Measurements from ENCODE around the gene PHF1. TPM values are rescaled to one million over a fixed set of nuclear protein-coding genes. Genes with fewer than 3 reads are reported as not detected.

PHF1 gene
- total RNA-seq, 2 donors from 2014 or later = 98.2 to 132 TPM

DNA sequence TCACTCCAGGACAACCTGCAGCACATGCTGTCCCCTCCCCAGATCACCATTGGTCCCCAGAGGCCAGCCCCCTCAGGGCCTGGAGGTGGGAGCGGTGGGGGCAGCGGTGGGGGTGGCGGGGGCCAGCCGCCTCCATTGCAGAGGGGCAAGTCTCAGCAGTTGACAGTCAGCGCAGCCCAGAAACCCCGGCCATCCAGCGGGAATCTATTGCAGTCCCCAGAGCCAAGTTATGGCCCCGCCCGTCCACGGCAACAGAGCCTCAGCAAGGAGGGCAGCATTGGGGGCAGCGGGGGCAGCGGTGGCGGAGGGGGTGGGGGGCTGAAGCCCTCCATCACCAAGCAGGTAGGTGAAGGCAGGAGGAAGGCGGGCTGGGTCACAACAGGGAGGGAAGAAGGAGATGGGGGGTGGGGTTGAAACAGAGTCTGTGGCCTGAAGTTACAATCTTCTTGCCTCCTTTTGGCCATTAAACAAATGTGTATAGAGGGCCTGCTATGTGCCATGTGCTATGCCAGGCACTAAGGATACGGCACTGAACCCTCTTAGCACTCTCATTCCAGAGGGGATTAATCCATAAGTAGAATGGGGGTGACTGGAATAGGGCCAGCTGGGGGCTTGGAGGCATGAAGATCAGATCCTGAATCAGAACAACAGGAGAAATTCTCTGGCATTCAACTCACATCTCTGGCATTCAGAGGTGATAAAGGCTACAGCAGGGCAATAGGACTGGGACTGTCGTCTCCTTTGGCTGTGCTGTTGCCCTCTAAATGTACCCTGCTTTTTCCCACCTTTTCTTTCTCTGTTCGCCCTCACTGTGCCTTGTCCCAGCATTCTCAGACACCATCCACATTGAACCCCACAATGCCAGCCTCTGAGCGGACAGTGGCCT, 33.0 kb downstream of the PHF1 start:
- intact Hi-C loops (cut with DNase I) = no loop called here
- Histone ChIP-seq H3K9me3 (no peaks in the 10 kb centered on the region), H3K27me3 (replicated peaks; ENCODE audit: insufficient read depth) (no peaks in the 10 kb centered on the region), H3K4me1 (replicated peaks) (no peaks in the 10 kb centered on the region), H3K36me3 (no peaks in the 10 kb centered on the region), H3K27ac (no peak overlapping the region), H3K4me3 (no peak overlapping the region)
- 90% methylated on average over 15 of the region's 18 CpGs for WGBS
- DNase-seq (ENCODE audit: low spot score) = no peak
- no peak for TF ChIP-seq POLR2AphosphoS5 (IDR thresholded peaks at IDR 0.05)
- no peak for TF ChIP-seq POLR2A (IDR thresholded peaks at IDR 0.05)
- TF ChIP-seq, protein P1, sequence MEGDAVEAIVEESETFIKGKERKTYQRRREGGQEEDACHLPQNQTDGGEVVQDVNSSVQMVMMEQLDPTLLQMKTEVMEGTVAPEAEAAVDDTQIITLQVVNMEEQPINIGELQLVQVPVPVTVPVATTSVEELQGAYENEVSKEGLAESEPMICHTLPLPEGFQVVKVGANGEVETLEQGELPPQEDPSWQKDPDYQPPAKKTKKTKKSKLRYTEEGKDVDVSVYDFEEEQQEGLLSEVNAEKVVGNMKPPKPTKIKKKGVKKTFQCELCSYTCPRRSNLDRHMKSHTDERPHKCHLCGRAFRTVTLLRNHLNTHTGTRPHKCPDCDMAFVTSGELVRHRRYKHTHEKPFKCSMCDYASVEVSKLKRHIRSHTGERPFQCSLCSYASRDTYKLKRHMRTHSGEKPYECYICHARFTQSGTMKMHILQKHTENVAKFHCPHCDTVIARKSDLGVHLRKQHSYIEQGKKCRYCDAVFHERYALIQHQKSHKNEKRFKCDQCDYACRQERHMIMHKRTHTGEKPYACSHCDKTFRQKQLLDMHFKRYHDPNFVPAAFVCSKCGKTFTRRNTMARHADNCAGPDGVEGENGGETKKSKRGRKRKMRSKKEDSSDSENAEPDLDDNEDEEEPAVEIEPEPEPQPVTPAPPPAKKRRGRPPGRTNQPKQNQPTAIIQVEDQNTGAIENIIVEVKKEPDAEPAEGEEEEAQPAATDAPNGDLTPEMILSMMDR (IDR thresholded peaks at IDR 0.05) = no peak

DNA sequence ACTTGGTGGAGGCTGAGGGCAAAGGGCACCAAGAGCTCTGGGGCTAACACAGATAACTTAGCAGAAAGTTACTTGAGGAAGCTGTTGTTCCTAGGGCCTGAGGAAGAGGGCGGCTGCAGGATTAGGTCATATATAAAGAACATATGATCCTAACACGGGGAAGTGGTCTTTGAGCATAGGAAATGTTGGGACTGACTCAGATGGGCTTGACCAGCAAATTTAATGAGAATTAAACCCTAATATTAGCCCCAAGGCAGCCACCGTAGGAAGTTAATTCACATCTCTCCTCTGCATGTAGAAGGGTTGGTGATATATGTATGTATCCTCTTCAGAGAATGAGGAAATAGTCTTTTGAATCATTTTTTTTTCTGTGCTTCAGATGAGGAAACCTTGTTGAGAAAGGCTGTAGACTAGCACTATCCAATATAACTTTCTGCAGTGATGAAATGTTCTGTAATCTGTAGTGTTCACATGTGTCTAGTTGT, 34.3 kb downstream of the PHF1 start:
- TF ChIP-seq, protein P1 (IDR thresholded peaks at IDR 0.05) = no peak
- TF ChIP-seq POLR2AphosphoS5 (IDR thresholded peaks at IDR 0.05) = no peak
- no peak for TF ChIP-seq POLR2A (IDR thresholded peaks at IDR 0.05)
- DNase-seq (ENCODE audit: low spot score) = no peak
- H3K36me3 ChIP-seq = no peaks in the 10 kb centered on the region
- intact Hi-C loops (cut with DNase I) = no loop called here
- H3K4me3 ChIP-seq = no peak overlapping the region
- no peaks in the 10 kb centered on the region for H3K9me3 ChIP-seq
- no peaks in the 10 kb centered on the region for H3K27me3 ChIP-seq (replicated peaks; ENCODE audit: insufficient read depth)
- WGBS = 84% methylated on average over 3 of the region's 3 CpGs
- H3K4me1 ChIP-seq (replicated peaks) = no peaks in the 10 kb centered on the region
- no peak overlapping the region for H3K27ac ChIP-seq

DNA sequence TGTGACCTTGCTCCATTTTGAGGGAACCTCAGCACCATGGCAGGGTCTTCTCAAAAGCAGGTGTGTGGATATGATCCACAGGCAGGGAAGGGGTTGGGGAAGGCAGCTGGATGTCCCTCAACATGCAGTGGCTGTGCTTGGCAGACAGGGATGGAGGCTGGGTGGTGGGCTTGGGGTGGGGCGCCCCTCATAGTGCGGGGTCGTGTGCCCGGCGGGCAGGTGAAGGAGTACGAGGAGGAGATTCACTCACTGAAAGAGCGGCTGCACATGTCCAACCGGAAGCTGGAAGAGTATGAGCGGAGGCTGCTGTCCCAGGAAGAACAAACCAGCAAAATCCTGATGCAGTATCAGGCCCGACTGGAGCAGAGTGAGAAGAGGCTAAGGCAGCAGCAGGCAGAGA, 35.5 kb downstream of the PHF1 start:
- H3K27ac ChIP-seq = no peak overlapping the region
- H3K36me3 ChIP-seq = no peaks in the 10 kb centered on the region
- TF ChIP-seq POLR2AphosphoS5 (IDR thresholded peaks at IDR 0.05) (no peak), POLR2A (IDR thresholded peaks at IDR 0.05) (no peak)
- TF ChIP-seq, protein P1 (IDR thresholded peaks at IDR 0.05) = no peak
- 88% methylated on average over 10 of the region's 10 CpGs for WGBS
- intact Hi-C loops (cut with DNase I) = no loop called here
- H3K9me3 ChIP-seq = no peaks in the 10 kb centered on the region
- H3K27me3 ChIP-seq (replicated peaks; ENCODE audit: insufficient read depth) = no peaks in the 10 kb centered on the region
- H3K4me1 ChIP-seq (replicated peaks) = no peaks in the 10 kb centered on the region
- no peak overlapping the region for H3K4me3 ChIP-seq
- DNase-seq (ENCODE audit: low spot score) = no peak

DNA sequence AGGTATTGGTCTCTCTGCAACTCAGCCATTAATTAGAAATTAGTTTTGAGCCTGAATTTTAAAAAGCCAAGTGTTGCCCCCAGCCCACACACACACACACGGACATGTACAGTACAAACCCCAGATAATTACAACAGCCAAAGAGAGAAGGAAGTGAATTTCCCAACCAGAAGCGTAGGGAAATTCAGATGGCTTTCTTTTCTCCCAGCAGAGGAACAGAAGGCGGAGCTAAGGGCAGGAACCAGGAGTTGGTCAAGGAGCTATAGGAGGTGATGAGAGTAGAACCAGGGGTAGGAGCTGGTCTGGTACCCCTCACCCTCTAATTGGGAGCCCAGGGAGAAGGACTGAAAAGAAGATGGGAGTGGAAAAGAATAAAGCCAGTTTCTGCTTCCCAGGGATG, 39.6 kb downstream of the PHF1 start:
- WGBS = 75% methylated on average over 3 of the region's 3 CpGs
- no peak overlapping the region for H3K27ac ChIP-seq
- H3K36me3 ChIP-seq = no peaks in the 10 kb centered on the region
- no peak for DNase-seq (ENCODE audit: low spot score)
- intact Hi-C loops (cut with DNase I) = loop anchor here (10.0 kb wide), 1 partner anchor 334 kb away; the partner anchor contains the start of gene LEMD2
- H3K9me3 ChIP-seq = no peaks in the 10 kb centered on the region
- H3K4me1 ChIP-seq (replicated peaks) = no peaks in the 10 kb centered on the region
- no peak overlapping the region for H3K4me3 ChIP-seq
- no peaks in the 10 kb centered on the region for H3K27me3 ChIP-seq (replicated peaks; ENCODE audit: insufficient read depth)
- TF ChIP-seq, protein P1 (IDR thresholded peaks at IDR 0.05) = no peak
- TF ChIP-seq POLR2A (IDR thresholded peaks at IDR 0.05) (no peak), POLR2AphosphoS5 (IDR thresholded peaks at IDR 0.05) (no peak)

Data from prostate gland (tissue), 2 donors.